Measurements from ENCODE around the gene CDC37.

- TF ChIP-seq CTCF (IDR thresholded peaks at IDR 0.05; ENCODE audit: poor library complexity) (no peak), EZH2phosphoT487 (IDR thresholded peaks at IDR 0.05; ENCODE audit: low read depth, severe bottlenecking, unreplicated experiment) (no peak)
These were observed 29.8 kb upstream of the CDC37 start for GRCh38 chr19:10433131-10433536.
